ENCODE results near the gene ENTREP3.
"Not testable (repeated sequence)": the region's sequence is repeated elsewhere in the genome, so short reads cannot be mapped to it uniquely, and the experiment has no call there.

DNA sequence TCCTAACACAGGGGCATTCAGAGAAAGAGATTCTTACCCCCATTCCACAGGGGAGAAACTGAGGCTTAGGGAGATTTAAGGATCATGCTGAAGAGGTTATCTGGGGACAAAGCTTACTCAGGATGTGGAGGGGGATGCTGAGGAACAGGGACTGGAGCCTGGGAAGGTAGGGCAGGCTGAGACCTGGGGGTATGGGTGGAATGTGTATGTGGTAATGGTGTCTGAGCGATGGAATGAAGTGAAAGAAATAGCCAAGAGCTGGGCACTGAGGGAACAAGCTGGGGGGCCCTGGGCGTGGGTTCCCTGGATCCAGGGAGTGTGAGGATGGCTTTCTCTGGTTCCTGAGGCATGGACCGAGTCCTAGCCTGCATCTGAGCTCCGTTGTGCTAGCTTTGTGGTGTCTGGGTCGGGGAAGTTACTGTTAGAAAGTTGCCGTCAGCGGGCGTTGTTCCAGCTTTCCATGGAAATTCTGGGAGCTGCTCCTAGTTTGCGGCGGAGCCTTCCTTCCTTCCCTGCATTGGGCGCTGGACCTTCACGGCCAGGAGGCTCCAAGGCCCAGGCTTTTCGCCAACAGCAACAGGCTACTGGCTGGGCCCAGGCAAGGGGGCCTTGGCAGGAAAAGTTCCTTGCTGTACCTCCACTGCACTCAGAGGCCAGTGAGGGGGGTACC, 43.8 kb downstream of the ENTREP3 start:
- TF ChIP-seq, protein P1, sequence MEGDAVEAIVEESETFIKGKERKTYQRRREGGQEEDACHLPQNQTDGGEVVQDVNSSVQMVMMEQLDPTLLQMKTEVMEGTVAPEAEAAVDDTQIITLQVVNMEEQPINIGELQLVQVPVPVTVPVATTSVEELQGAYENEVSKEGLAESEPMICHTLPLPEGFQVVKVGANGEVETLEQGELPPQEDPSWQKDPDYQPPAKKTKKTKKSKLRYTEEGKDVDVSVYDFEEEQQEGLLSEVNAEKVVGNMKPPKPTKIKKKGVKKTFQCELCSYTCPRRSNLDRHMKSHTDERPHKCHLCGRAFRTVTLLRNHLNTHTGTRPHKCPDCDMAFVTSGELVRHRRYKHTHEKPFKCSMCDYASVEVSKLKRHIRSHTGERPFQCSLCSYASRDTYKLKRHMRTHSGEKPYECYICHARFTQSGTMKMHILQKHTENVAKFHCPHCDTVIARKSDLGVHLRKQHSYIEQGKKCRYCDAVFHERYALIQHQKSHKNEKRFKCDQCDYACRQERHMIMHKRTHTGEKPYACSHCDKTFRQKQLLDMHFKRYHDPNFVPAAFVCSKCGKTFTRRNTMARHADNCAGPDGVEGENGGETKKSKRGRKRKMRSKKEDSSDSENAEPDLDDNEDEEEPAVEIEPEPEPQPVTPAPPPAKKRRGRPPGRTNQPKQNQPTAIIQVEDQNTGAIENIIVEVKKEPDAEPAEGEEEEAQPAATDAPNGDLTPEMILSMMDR (conservative IDR thresholded peaks at IDR 0.05): not testable (repeated sequence)
- TF ChIP-seq ZFX (IDR thresholded peaks at IDR 0.05): not testable (repeated sequence)

All from C4-2B (cell line).